ENCODE measurements around the gene EEF2KMT.
A peak's percentile ranks its signal among the peaks of the same experiment; 100 is the strongest.
"Not testable (repeated sequence)": the region's sequence is repeated elsewhere in the genome, so short reads cannot be mapped to it uniquely, and the experiment has no call there.

The EEF2KMT gene

GRCh38 chr16:5095145-5095830, 2.3 kb downstream of the EEF2KMT start:
- not testable (repeated sequence) for DNase-seq (ENCODE audit: low read depth, low spot score)

- not testable (repeated sequence) for DNase-seq (ENCODE audit: low read depth, low spot score)
Measured at GRCh38 chr16:5093746-5094145, 3.8 kb downstream of the EEF2KMT start.

- DNase-seq (ENCODE audit: low read depth, low spot score) = not testable (repeated sequence)
Measured at GRCh38 chr16:5093081-5093480, 4.5 kb downstream of the EEF2KMT start.

DNA sequence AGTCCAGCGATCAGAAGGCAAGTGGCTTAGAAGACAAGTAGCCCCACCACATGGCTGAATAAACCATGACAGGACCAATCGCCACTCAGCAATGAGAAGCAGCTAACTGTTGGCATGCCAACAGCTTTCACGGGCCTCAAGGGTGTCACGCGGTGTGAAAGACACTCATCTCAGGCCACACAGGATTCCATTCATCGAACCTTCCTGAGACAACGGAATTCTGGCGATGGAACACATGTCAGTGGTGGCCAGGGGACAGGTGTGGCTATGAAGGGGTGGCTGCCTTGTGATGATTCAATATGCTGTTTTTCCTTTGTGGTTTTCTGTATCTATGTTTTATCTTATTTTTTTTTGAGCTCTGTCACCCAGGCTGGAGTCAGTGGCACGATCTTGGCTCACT, 7.0 kb downstream of the EEF2KMT start:
- DNase-seq (ENCODE audit: low read depth, low spot score) = not testable (repeated sequence)

GRCh38 chr16:5089911-5090555, 7.6 kb downstream of the EEF2KMT start:
- DNase-seq (ENCODE audit: low read depth, low spot score) = not testable (repeated sequence)

DNA sequence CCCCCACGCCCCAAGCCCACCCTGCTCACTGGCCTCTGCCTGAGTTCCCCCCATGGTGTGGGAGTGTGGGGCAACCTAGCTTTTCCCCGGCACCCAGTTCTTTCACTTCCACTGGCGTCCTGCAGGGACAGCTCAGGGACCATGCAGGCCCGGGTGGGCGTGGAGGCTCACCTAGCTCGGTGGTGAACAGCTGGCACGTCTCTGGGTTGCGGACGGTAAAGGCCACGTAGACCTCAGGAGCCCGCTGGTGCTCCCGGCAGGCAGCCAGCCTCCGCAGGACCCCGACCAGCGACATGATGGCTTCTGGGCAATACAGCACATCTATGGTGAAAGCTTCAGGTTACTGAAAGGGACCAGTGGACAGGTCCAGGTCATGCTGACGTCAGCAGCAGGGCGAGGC, 8.7 kb downstream of the EEF2KMT start:
- not testable (repeated sequence) for DNase-seq (ENCODE audit: low read depth, low spot score)

- DNase-seq (ENCODE audit: low read depth, low spot score) = not testable (repeated sequence)
Measured at GRCh38 chr16:5088086-5088790, 9.4 kb downstream of the EEF2KMT start.

GRCh38 chr16:5085716-5086115, 11.9 kb downstream of the EEF2KMT start:
- not testable (repeated sequence) for DNase-seq (ENCODE audit: low read depth, low spot score)

GRCh38 chr16:5084802-5085201, 12.8 kb downstream of the EEF2KMT start:
- DNase-seq (ENCODE audit: low read depth, low spot score) = peak; percentile 18

GRCh38 chr16:5084099-5084731, 13.4 kb downstream of the EEF2KMT start:
- DNase-seq (ENCODE audit: low read depth, low spot score) = not testable (repeated sequence)

- not testable (repeated sequence) for DNase-seq (ENCODE audit: low read depth, low spot score)
Measured at GRCh38 chr16:5083646-5084045, 13.9 kb downstream of the EEF2KMT start.

DNA sequence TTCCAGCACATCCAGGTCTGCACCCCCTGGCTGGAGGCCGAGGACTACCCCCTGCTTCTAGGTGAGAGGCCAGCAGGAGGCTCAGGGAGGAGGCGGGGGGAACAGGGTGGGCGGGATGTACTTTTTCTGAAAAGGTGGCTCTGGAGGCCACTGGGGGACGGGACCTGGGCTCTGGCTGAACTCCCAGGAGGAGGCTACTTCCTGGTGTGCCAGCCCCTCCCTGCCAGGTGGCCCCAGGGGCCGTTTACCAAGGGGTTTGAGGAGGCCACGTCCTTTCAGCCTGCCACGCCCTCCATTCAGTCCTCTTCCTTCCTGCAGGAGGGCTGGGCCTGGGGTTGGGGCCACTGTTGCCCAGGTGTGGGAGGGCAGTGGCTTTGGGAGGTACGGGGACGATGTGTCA, 16.6 kb downstream of the EEF2KMT start:
- not testable (repeated sequence) for DNase-seq (ENCODE audit: low read depth, low spot score)

DNA sequence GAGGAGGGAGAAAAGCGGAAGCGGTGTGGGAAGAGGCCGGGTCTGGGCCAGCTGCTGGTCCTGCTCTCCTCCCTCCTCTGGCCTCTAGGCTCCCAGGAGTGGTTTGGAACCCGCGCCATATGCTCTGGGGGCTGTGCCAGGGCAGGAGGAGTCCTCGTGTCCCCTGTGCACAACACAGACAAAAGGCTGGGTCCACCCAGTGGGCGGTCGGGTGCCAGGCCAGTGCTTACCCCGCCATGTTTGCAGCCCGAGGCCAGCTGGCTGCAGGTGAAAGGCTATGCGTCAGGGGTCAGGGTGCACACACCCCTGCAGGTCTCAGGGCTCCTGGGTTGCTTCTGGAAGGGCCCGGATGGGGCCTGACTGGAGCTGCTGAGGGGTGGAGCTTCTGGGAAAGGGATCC, 17.1 kb downstream of the EEF2KMT start:
- not testable (repeated sequence) for DNase-seq (ENCODE audit: low read depth, low spot score)

DNA sequence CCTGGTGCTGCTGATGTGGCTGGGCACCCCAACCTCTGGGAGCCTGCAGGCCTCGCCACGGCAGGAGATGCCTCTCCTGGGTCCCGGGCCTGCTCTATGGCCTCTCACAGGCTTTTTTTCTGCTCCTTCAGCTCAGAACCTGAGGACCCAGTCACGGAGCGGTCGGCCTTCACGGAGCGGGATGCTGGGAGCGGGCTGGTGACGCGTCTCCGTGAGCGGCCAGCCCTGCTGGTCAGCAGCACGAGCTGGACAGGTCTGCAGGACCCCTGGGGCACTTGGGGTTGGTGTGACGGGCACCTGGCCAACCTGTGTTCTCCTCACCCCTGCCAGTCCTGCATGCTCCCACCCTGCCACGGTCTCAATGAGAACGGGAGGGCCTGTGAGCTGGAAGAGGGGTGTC, 19.0 kb downstream of the EEF2KMT start:
- DNase-seq (ENCODE audit: low read depth, low spot score) = no peak

DNA sequence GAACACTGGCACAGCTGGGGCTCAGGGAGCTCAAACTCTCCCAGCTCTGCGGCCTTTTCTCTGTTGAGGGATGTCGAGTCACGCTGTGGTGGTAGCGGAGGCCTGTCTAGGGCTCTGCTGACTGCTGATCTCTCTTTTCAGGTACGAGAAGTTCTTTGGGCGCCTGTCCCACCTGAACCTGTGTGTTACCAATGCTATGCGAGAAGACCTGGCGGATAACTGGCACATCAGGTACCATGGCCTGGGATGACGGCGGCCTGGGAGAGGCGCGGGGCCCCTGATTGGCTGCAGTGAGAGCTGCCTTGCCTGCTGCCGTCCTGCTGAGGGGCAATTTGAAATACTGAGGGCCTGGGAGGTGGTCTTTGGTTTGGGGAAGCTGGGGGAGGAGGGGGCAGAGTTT, 20.3 kb downstream of the EEF2KMT start:
- no peak for DNase-seq (ENCODE audit: low read depth, low spot score)

DNA sequence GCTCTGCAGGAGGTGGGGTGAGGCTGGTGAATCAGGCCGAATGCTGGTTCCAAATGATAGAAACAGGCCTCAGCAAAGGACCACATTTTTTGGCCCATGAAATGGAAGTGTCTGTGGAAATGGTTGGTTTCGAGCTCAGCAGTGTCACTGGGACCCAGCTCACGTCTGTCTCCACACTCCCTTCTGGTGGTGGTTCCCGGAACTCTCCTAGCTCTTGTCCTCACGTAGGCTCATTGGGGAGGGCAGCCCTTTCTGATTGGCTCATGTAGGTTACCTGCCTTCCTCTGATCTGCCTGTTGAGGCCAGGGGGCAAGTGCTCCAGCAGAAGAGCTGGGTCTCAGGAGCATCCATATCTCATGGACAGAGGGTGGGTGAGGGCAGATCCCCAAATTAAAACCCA, 22.0 kb downstream of the EEF2KMT start:
- no peak for DNase-seq (ENCODE audit: low read depth, low spot score)

DNA sequence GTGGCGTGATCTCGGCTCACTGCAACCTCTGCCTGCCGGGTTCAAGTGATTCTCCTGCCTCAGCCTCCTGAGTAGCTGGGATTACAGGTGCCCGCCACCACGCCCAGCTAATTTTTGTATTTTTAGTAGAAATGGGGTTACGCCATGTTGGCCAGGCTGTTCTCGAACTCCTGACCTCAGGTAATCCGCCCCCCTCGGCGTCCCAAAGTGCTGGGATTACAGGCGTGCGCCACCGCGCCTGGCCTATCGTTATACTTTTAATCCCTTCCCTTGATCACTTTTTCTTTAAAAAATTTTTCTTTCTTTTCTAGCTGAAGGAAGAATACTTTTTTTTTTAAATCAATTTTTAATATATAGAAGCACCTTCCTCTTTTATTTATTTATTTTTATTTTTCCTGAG, 23.8 kb downstream of the EEF2KMT start:
- not testable (repeated sequence) for DNase-seq (ENCODE audit: low read depth, low spot score)

DNA sequence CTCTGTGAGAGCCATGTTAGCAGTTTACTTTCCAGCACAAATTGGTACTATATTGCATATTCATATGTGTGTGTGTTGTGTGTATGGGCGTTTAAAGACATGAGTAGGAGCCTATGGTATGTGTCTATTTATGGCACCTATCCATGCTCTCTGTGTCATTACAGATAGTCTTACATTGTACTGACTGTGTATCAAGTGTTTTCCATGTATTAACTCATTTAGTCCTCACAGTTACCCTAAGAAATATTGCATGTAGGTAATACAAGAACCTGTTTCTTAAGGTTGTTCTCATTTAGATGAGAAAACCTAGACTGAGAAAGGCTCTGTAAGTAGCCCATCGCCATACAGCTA, 24.3 kb downstream of the EEF2KMT start:
- DNase-seq (ENCODE audit: low read depth, low spot score) = no peak

- DNase-seq (ENCODE audit: low read depth, low spot score) = no peak
Measured at GRCh38 chr16:5072334-5073278, 25.0 kb downstream of the EEF2KMT start.

- DNase-seq (ENCODE audit: low read depth, low spot score) = peak; percentile 76
Measured at GRCh38 chr16:5071681-5072333, 25.8 kb downstream of the EEF2KMT start, which contains the start of gene ALG1. ALG1 (plus strand) TSS chr16:5071843; CDS start chr16:5071850, 7 bp downstream.

DNA sequence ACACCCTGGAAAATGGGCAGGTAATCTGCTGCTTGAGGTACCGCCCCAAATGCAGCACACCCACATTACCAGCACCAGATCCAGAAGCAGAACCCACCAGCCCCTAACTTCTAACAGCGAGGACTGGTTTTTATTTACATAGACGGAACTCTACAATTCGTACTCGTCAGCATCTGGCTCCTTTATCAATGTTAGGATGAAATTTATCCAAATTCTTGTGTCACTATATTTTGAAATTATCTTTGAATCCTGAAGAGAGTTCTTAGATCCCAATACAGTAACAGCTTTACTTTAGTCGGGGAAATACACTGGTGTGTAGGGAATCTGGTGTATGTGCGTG, 26.3 kb downstream of the EEF2KMT start:
- no peak for DNase-seq (ENCODE audit: low read depth, low spot score)

Data from activated CD4-positive, CD25-positive, alpha-beta regulatory T cell treated with anti-CD3 and anti-CD28 coated beads, Interleukin-2, amount 50 U/mL, for 16 hours (primary cell).